HCT116 (cell line): Measurements from ENCODE around the gene SH3D19. TPM values are rescaled to one million over a fixed set of nuclear protein-coding genes. Genes with fewer than 3 reads are reported as not detected.

Source experiments
- ATAC-seq: fragments of 200-7000 bp; cut with Tn5 transposase; 2 replicates; pipeline ENCODE4 v1.9.1; 2020; ENCODE audit warnings: mild to moderate bottlenecking, moderate library complexity
- BruUV-seq: library from RNA; stranded (reverse); fragments of 400-500 nt; replicated peaks from 2 replicates; lab custom pipeline; 2021; lab: Mats Ljungman, UMichigan
- CTCF ChIA-PET: fragments of 300-600 bp; sonication (Branson Sonifier 250); formaldehyde crosslinking; loops from one replicate; lab custom pipeline; 2021; ENCODE audit warnings: antibody characterized with exemption; lab: Charles Lee
- POLR2A ChIA-PET: fragments of 300-600, 350-600 bp; sonication (Branson Sonifier 250); formaldehyde crosslinking; loops from one replicate; lab custom pipeline; 2021; ENCODE audit warnings: antibody characterized with exemption; lab: Charles Lee
- RAD21 ChIA-PET, 2 experiments: fragments of 300-600 bp; sonication (Branson Sonifier 250); formaldehyde crosslinking; loops; one replicate each; lab custom pipeline; 2023; ENCODE audit warnings: low total read pairs in 2 of 2; ENCODE audit not compliant: uncharacterized antibody in 2 of 2, unreplicated experiment in 2 of 2, low non-redundant PET in 1 of 2; lab: Charles Lee
- DNase-seq: peaks from one replicate; pipeline ENCODE4 v3.0.0-alpha.2; 2010; ENCODE audit warnings: low read depth, low spot score
- H2AFZ ChIP-seq: fragments of 200-600 bp; shearing (Covaris generic), sonication (generic); 2 replicates; pipeline ENCODE4 v1.6.1; 2017; ENCODE audit warnings: low read depth, mixed run types, mixed read lengths, antibody characterized with exemption, low read length; ENCODE audit not compliant: poor library complexity, severe bottlenecking
- H3K27ac ChIP-seq: 2 replicates; pipeline ENCODE4 v1.5.1; 2012; ENCODE audit warnings: low read depth, low read length
- H3K27me3 ChIP-seq: fragments of 200-600 bp; sonication (generic); 2 replicates; pipeline ENCODE4 v1.6.1; 2016; ENCODE audit warnings: mixed run types, low read length, mixed read lengths; ENCODE audit not compliant: insufficient read depth
- H3K36me3 ChIP-seq, 2 experiments: fragments of 200-500 bp in 1 of 2; fragments of 200-600 bp in 1 of 2; sonication (Bioruptor generic) in 1 of 2; sonication (generic) in 1 of 2; 2 replicates each; pipeline versions ENCODE4 v1.5.1 to v1.6.1; 2014 to 2016; ENCODE audit warnings: low read length in 2 of 2, inconsistent platforms in 1 of 2, mixed read lengths in 1 of 2, mixed run types in 1 of 2; ENCODE audit not compliant: insufficient read depth in 2 of 2, control insufficient read depth in 1 of 2
- H3K4me1 ChIP-seq, 2 experiments: fragments of 200-600 bp in 1 of 2; sonication (generic) in 1 of 2; 2 replicates each; pipeline versions ENCODE4 v1.5.1 to v1.6.1; 2012 to 2017; ENCODE audit warnings: low read length in 2 of 2, inconsistent platforms in 1 of 2, mild to moderate bottlenecking in 1 of 2, mixed read lengths in 1 of 2, mixed run types in 1 of 2, moderate library complexity in 1 of 2; ENCODE audit not compliant: insufficient read depth in 2 of 2, control insufficient read depth in 1 of 2
- H3K4me2 ChIP-seq: fragments of 200-600 bp; sonication (generic); 2 replicates; pipeline ENCODE4 v1.6.1; 2017; ENCODE audit warnings: mixed run types, low read length, mixed read lengths
- H3K4me3 ChIP-seq, 2 experiments: fragments of 200-600 bp in 1 of 2; sonication (generic) in 1 of 2; replicated peaks in 1 of 2; 2 replicates each; pipeline ENCODE4 v1.5.1; 2011 to 2016; ENCODE audit warnings: low read length in 2 of 2, control low read depth in 1 of 2, low read depth in 1 of 2, mild to moderate bottlenecking in 1 of 2, mixed read lengths in 1 of 2, mixed run types in 1 of 2
- H3K79me2 ChIP-seq: fragments of 200-600 bp; sonication (generic); 2 replicates; pipeline ENCODE4 v1.6.1; 2017; ENCODE audit warnings: mild to moderate bottlenecking, mixed run types, low read length, moderate library complexity, mixed read lengths; ENCODE audit not compliant: insufficient read depth
- H3K9ac ChIP-seq: fragments of 200-600 bp; sonication (generic); 2 replicates; pipeline ENCODE4 v1.6.1; 2016; ENCODE audit warnings: low read length, mixed read lengths
- H3K9me2 ChIP-seq: fragments of 200-600 bp; sonication (generic), shearing (Covaris generic); 2 replicates; pipeline ENCODE4 v1.6.1; 2017; ENCODE audit warnings: mixed run types, mild to moderate bottlenecking, moderate library complexity; ENCODE audit not compliant: insufficient read depth
- H3K9me3 ChIP-seq, 2 experiments: fragments of 200-500 bp in 1 of 2; fragments of 200-600 bp in 1 of 2; sonication (Bioruptor generic) in 1 of 2; sonication (generic) in 1 of 2; 2 replicates each; pipeline ENCODE4 v1.6.1; 2014 to 2017; ENCODE audit warnings: low read length in 2 of 2, mixed read lengths in 2 of 2, inconsistent platforms in 1 of 2, low read depth in 1 of 2, mild to moderate bottlenecking in 1 of 2, mixed run types in 1 of 2, moderate library complexity in 1 of 2; ENCODE audit not compliant: control insufficient read depth in 1 of 2, insufficient read depth in 1 of 2
- H4K20me1 ChIP-seq: fragments of 200-600 bp; sonication (generic), shearing (Covaris generic); 2 replicates; pipeline ENCODE4 v1.6.1; 2017; ENCODE audit warnings: mixed run types, mild to moderate bottlenecking, moderate library complexity; ENCODE audit not compliant: insufficient read depth
- CEBPB ChIP-seq: IDR thresholded peaks from 2 replicates; pipeline ENCODE4 v1.6.1; 2012; ENCODE audit warnings: low read depth
- EZH2phosphoT487 ChIP-seq: fragments of 200-600 bp; IDR thresholded peaks from 2 replicates; pipeline ENCODE4 v1.6.1; 2018; ENCODE audit warnings: antibody characterized with exemption, borderline replicate concordance
- FOSL1 ChIP-seq: IDR thresholded peaks from 2 replicates; pipeline ENCODE4 v1.6.1; 2012; ENCODE audit warnings: low read depth
- JUND ChIP-seq: IDR thresholded peaks from 2 replicates; pipeline ENCODE4 v1.6.1; 2012
- POLR2A ChIP-seq: IDR thresholded peaks from 2 replicates; pipeline ENCODE4 v1.7.0; 2011; ENCODE audit warnings: borderline replicate concordance; ENCODE audit not compliant: insufficient read depth, insufficient read length; ENCODE audit errors: extremely low read depth
- RAD21 ChIP-seq: IDR thresholded peaks from 2 replicates; pipeline ENCODE4 v1.6.1; 2012; ENCODE audit warnings: low read depth, mild to moderate bottlenecking
- REST ChIP-seq: IDR thresholded peaks from 2 replicates; pipeline ENCODE4 v1.6.1; 2012; ENCODE audit warnings: low read depth
- TCF7L2 ChIP-seq: IDR thresholded peaks from 2 replicates; pipeline ENCODE4 v1.7.0; 2011; ENCODE audit warnings: borderline replicate concordance, inconsistent platforms; ENCODE audit not compliant: insufficient read depth, insufficient read length; ENCODE audit errors: extremely low read depth
- YY1 ChIP-seq: IDR thresholded peaks from 2 replicates; pipeline ENCODE4 v1.6.1; 2011; ENCODE audit warnings: low read length, low read depth, moderate library complexity, mild to moderate bottlenecking; ENCODE audit not compliant: insufficient replicate concordance; ENCODE audit errors: extremely low read depth
- ZNF274 ChIP-seq: fragments of 200-500 bp; sonication (Bioruptor generic); IDR thresholded peaks from 2 replicates; pipeline ENCODE4 v1.6.1; 2014; ENCODE audit warnings: mild to moderate bottlenecking, low read depth, low read length, inconsistent platforms
- intact Hi-C: fragments of 100-400 bp; cut with micrococcal nuclease; formaldehyde crosslinking; loops from 2 replicates; pipeline ENCODE4 v1.10.0; 2022
- total RNA-seq: library from RNA; stranded (reverse); gene quantifications from one replicate; pipeline ENCODE4 v1.2.1, GENCODE V29; 2021; ENCODE audit not compliant: unreplicated experiment
- TF ChIP-seq, protein P1 (sequence below), 3 experiments: fragments of 200-600 bp in 1 of 3; sonication (generic) in 1 of 3; IDR thresholded peaks in 2 of 3; conservative IDR thresholded peaks in 1 of 3; 2 replicates each; pipeline ENCODE4 v1.5.1; 2012 to 2017; ENCODE audit warnings: low read depth in 2 of 3, low read length in 2 of 3, antibody characterized with exemption in 1 of 3, borderline replicate concordance in 1 of 3, control low read depth in 1 of 3, mild to moderate bottlenecking in 1 of 3, mixed read lengths in 1 of 3, mixed run types in 1 of 3, moderate library complexity in 1 of 3; ENCODE audit not compliant: insufficient read depth in 1 of 3
- TF ChIP-seq, protein P2 (sequence below): IDR thresholded peaks from 2 replicates; pipeline ENCODE4 v1.6.1; 2012

Gene SH3D19
- total RNA-seq, 1 experiment from 2014 or later, result 37.5 TPM

DNA sequence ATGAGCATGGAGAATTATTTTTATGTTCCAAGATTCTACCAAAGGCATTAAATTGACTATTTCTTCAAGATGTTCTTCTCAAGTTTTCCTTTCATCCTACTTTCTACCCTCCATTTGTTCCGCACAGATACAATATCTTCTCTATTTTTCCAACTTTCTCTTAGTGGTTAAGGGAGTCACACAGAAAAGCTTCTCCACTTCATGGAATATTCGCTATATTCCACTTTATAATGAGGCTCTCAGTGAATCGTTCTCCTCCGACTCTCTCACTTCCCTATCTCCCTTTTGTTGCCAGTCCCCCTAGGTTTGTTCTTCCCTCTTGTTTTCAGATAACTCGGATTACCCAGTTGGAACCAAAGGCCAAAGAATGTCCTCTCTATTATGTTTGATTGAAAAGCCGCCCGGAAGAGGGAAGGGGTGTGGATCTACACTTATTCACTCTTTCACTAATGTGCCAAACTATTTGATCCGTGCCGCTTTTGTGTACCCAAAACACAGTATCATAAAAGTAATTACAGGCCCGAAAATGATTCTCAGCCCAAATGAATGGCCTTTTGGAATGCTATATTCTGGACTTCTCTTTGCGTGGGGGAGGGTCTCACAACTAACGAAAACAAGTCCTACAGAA is 1.2 kb downstream of the SH3D19 start:
- RAD21 ChIA-PET, result no interaction called here
- H3K4me2 ChIP-seq, result peak overlapping the region; percentile 85
- ATAC-seq (peak; percentile 28), DNase-seq (peak; percentile 62)
- peaks cover 35 to 61% of the 10 kb centered on the region in 2 experiments for H3K4me1 ChIP-seq
- intact Hi-C loops, result loop anchor here (5.0 kb wide), 1 partner anchor 83 kb away; the partner anchor contains the start of gene FHIP1A
- peaks cover 51% of the 10 kb centered on the region for H3K79me2 ChIP-seq
- H3K9me2 ChIP-seq, result no peaks in the 10 kb centered on the region
- H2AFZ ChIP-seq, result no peak overlapping the region
- TF ChIP-seq ZNF274, result no peak
- TF ChIP-seq, protein P1, sequence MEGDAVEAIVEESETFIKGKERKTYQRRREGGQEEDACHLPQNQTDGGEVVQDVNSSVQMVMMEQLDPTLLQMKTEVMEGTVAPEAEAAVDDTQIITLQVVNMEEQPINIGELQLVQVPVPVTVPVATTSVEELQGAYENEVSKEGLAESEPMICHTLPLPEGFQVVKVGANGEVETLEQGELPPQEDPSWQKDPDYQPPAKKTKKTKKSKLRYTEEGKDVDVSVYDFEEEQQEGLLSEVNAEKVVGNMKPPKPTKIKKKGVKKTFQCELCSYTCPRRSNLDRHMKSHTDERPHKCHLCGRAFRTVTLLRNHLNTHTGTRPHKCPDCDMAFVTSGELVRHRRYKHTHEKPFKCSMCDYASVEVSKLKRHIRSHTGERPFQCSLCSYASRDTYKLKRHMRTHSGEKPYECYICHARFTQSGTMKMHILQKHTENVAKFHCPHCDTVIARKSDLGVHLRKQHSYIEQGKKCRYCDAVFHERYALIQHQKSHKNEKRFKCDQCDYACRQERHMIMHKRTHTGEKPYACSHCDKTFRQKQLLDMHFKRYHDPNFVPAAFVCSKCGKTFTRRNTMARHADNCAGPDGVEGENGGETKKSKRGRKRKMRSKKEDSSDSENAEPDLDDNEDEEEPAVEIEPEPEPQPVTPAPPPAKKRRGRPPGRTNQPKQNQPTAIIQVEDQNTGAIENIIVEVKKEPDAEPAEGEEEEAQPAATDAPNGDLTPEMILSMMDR (IDR thresholded peaks at IDR 0.05 in 2 of 3, conservative IDR thresholded peaks at IDR 0.05 in 1 of 3; ENCODE audit: borderline replicate concordance in 1 of 3, insufficient read depth in 1 of 3, low read depth in 2 of 3, low read length in 2 of 3), result no peak
- no peak for TF ChIP-seq FOSL1
- TF ChIP-seq REST, result no peak
- TF ChIP-seq POLR2A, result no peak
- TF ChIP-seq RAD21, result 0 out of 2 replicates have a peak, but pooled peaks have one; percentile 13
- TF ChIP-seq JUND, result no peak
- TF ChIP-seq TCF7L2, result peak; percentile 95
- 0 out of 2 replicates have a peak, but pooled peaks have one; percentile 36 for TF ChIP-seq CEBPB
- TF ChIP-seq, protein P2, sequence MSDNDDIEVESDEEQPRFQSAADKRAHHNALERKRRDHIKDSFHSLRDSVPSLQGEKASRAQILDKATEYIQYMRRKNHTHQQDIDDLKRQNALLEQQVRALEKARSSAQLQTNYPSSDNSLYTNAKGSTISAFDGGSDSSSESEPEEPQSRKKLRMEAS, result no peak
- no peak for TF ChIP-seq EZH2phosphoT487
- TF ChIP-seq YY1, result no peak
- peak overlapping the region; percentile 96 for H3K27ac ChIP-seq
- H3K9ac ChIP-seq, result peak overlapping the region; percentile 83
- no peaks in the 10 kb centered on the region for H3K36me3 ChIP-seq
- CTCF ChIA-PET, result interaction anchor here (0.6 kb wide), 1 partner anchor 48 kb away, joined by 3 read pairs; no protein-coding TSS in a partner anchor
- H3K27me3 ChIP-seq, result no peaks in the 10 kb centered on the region
- peak overlapping the region; percentile 57 to 69 for H3K4me3 ChIP-seq
- POLR2A ChIA-PET, result interaction anchor here (0.5 to 2.3 kb wide), 5 partner anchors 8 to 41 kb away, joined by 3 to 15 read pairs (median 3); no protein-coding TSS in a partner anchor
- H4K20me1 ChIP-seq, result no peaks in the 10 kb centered on the region
- no peaks in the 10 kb centered on the region for H3K9me3 ChIP-seq
- BruUV-seq, result TSS peak; percentile 52
